ENCODE data around the gene OR13C3.
"Not testable (repeated sequence)": the region's sequence is repeated elsewhere in the genome, so short reads cannot be mapped to it uniquely, and the experiment has no call there.

OR13C3 gene

DNA sequence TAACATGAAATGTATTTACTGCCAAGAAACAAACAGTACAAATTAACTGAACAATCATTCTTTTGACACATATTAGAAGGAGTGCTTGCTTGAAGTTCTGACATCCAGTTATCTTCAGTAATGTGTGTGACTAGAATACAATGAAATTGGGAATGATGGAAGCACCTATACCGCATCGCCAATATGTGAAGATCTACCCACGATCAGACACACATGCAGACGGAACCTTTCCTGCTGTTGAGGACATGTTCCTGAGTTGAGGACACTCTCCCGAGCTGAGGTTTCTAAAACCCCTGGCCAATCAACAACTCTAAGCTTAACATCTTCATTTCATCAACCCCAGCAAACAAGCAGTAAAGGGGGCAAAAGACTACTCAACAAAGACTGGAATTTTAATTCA is at the start of gene OR13C3:
Gene OR13C3 (minus strand): TSS at position 101 of the 400 bp plus-strand sequence. CDS start 133 bp downstream, outside the sequence.
- no peak for DNase-seq (ENCODE audit: low read depth)

DNA sequence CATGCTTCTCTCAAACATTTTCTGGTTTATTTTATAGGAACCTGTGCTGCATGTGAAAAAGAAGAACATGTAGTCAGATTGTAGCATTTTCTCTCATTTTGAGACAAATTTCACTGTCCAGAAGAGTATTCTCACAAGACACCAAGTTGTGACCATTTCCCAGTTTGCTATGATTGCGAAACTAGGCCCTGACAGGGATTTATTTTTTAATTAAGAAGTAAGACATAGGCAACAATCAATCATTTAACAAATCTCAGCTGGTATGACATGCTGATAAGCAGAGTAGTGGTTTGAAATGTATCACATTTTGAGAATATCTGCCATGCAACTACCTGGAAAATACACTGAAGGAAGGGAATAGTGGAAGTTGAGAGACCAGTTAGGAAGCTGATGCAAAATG is 43.9 kb upstream of the OR13C3 start:
- DNase-seq (ENCODE audit: low read depth), result no peak

DNA sequence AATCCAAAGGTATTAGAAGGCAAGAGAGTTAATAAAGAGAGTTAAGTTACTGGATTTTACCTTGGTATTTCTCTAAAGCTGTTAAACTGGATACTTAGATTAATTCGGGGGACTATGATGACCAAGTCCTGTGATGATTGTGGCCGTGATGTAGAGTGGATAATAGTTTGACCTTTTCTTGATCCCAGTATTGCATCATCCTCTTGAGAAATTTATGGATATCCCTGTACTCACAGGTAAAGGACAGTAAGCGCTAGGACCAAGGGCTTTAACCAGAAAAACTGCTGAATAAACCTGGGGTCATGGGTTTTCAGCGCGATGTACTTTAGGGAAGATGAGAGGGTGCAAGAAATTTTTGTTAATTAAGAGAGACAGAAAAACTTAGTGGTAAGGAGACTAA is 40.6 kb upstream of the OR13C3 start:
- DNase-seq (ENCODE audit: low read depth), result no peak

DNA sequence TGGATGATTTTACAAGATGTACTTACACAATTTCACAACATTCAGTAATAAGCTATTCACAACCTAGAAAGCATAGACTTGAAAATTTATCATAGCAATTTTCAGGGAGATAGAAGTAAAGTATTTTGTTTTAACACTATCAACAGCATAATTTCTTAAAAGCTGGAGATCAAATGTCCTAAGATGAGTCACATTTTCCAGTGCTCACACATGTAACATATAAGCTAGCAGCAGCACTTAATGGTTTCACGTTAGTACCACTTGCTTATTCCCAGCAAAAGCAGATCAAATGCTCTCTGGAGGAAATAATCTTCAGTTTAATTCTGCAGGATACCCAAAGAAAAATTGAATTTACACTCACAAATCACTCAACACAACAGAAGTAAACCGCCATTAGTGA is 38.8 kb upstream of the OR13C3 start:
- DNase-seq (ENCODE audit: low read depth), result no peak

DNA sequence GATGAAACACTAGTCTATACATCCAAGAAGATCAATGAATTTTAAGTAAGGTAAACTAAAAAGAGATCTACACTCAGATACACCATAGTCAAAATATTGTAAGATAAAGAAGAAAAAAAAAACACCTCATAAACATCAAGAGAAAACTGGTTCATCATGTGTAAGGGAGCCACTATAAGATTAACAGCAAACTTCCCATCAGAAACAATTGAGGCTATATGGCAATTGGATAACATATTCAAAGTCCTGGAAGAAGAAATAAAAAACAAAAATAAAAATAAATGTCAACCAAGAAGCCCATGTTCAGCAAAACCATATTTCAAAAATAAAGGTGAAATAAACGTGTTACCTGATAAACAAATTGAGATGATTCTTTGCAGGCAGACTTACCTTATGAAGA is 36.0 kb upstream of the OR13C3 start:
- DNase-seq (ENCODE audit: low read depth), result no peak

DNA sequence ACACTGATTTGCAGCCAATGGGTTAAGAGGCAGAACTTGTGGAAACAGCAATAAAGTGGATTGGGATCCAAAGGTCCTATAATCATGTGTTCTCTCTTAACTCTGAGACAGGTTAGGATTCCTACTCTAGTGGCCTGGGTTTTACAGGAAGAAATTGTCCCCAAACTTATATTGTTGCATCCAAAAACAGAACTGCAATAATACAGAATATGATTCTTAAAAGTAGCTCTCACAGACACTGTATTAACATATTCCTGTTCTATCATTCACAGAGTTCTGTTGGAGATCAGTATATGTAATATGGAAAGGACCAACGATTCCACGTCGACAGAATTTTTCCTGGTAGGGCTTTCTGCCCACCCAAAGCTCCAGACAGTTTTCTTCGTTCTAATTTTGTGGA is 32.2 kb upstream of the OR13C3 start, which contains the start of gene OR13C8:
Gene OR13C8 (plus strand): TSS at position 301 of the 400 bp plus-strand sequence. CDS start 0 bp downstream, at position 301.
- no peak for DNase-seq (ENCODE audit: low read depth)

DNA sequence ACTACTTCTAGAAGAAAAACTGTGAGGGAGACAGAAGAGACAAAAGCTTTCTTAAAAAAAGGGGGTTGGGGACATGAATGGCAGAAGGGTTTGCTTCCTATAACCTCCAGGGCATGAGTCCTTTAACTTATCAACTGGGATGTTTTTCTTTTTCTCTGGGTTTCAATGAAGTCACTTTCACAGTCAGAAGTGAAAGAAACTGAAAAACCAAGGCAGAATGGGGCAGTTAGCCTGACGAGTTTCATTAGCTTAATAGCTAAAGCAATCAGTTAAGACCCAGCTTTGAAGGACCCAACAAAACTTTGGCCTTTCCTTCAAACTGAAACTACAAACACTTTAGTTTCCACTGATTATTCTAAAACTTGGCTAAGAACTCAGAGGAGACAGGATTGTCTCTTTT is 27.7 kb upstream of the OR13C3 start:
- no peak for DNase-seq (ENCODE audit: low read depth)

DNA sequence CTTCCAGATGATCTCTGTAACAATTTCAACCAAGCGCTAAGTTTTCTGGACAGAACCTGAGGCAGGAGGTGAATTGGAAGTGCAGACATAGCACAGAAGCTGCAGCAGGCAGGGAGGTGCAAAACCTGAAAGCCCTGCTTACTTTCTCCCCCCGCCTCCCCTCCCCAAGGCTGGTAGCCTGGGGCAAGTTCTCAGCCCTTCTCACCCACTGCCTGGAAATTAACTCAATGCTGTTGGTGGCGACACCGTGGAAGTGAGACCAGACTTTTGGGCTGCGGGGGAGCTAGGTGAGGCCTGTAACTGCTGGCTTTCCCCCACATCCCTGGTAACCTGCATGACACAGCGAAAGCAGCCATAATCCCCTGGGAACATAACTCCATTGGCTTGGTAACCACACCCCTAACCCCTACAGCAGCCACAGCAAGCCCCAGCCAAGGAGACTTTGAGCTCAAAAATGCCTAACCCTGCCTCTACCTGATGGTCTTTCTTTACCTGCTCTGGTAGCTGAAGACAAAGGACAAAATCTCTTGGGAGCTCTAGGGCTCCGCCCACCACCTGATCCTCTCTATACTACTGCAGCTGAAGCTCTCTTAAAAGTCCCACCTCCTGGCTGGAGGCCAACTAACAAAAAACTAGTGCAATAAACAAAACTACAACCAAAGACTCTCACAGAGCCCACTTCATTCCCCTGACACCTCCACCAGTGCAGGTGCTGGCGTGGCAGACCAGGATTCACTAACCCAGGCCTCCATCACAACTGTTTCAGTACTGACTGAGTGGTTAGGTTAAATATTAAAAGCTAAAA is 20.4 kb upstream of the OR13C3 start:
- no peak for DNase-seq (ENCODE audit: low read depth)

DNA sequence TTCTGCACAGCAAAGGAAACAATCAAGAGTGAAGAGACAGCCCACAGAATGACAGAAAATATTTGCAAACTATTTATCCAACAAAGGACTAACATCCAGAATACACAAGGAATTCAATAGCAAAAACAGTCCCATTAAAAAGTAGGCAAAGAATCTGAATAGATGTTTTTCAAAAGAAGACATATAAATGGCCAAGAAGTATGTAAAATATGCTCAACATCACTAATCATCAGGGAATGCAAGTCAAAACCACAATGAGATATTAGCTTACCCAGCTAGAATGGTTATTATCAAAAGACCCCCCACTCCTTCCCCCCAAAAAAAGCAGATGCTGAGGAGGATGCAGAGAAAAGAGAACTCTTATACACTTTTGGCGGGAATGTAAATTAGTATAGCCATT is 18.9 kb upstream of the OR13C3 start:
- no peak for DNase-seq (ENCODE audit: low read depth)

DNA sequence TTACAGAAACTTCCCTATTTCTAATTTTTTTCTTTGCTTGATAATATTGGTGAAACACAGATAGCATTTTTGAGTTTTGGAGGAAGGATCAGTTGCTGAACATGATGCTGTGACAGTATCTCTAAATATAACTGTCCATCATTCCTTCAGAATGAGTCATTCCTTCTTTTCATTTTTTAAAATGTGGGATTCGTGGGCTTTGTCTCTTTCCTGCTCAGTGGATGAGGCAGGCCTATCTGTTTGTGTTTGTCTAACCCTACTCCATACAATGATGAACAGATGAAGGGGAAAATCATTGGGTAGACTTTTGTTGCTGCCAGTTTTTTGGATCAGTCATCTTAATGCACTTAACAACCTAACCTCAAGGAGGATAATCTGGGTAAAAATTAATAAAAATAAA is 16.6 kb upstream of the OR13C3 start:
- no peak for DNase-seq (ENCODE audit: low read depth)

DNA sequence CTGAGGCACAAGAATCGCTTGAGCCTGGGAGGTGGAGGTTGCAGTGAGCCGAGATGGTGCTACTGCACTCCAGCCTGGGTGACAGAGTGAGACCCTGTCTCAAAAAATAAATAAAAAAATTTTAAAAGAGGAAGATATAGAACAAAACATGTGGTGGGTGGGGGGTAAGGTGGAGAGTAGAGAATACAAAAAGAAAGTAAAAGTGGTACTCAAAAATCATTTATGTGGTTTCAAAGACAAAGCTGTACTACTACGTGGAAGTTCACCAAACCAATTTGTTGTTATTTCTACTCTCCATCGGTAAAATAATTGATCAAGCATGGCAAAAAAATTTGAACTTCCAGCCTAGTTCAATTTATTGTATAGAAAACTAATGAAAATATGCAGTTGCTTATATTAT is 8.0 kb upstream of the OR13C3 start:
- no peak for DNase-seq (ENCODE audit: low read depth)

DNA sequence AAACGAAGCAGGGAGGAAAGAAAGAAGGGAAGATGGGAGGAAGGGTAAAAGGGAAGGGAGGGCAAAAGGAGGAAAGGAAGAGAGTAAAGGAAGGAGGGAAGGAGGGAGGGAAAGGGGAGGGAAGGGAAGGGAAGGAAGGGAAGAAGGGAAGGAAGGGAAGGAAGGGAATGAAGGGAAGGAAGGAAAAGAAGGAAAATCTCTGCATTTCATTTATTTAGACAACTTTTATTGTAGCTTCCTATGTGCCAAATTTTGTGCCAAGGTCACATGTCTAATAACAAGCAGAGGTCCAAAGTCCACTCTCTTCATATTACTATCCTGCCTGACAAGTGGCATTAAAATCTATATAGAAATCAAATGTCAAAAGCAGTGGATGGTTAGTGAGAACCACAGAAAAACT is 2.6 kb upstream of the OR13C3 start:
- DNase-seq (ENCODE audit: low read depth), result no peak

DNA sequence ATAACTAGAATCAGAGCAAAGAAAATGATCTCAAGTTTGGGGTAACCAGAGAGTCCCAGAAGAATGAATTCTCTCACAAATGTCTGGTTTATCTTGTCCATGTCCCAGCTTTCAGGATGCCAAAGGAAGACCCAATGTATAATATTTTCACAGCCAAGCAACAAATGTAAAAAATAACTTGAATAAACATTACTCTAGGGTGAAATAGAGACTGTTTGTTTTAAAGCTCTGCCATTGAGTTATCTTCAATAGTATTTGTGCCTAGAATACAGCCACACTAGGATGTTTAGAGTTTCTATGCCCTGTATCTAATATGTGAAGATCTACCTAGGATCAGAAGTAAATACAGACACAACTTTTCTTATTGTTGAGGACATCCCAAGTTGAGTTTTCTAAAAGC is 9.5 kb downstream of the OR13C3 start, which contains the start of gene OR13C4:
Gene OR13C4 (minus strand): TSS at position 101 of the 400 bp plus-strand sequence. CDS start 0 bp downstream, at position 101.
- DNase-seq (ENCODE audit: low read depth), result no peak

DNA sequence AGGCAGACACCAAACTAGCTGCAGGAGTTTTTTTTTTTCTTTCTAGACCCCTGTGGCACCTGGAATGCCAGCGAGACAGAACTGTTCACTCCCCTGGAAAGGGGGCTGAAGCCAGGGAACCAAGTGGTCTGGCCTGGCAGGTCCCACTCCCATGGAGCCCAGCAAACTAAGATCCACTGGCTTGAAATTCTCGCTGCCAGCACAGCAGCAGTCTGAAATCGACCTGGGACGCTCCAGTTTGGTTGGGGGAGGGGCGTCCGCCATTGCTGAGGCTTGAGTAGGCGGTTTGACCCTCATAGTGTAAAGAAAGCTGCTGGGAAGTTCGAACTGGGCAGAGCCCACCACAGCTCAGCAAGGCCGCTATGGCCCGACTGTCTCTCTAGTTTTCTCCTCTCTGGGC is 16.4 kb downstream of the OR13C3 start:
- DNase-seq (ENCODE audit: low read depth), result not testable (repeated sequence)

DNA sequence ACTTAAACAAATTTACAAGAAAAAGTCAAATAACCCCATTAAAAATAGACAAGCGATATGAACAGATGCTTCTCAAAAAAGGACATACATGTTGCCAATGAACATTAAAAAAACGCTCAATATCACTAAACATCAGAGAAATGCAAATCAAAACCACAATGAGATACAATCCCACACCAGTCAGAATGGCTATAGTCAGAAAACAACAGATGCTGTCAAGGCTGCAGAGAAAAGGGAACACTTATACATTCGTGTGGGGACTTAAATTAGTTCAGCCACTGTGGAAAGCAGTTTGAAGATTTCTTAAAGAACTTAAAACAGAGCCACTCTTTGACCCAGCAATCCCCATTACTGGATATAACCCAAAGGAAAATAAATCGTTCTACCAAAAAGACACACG is 21.8 kb downstream of the OR13C3 start:
- no peak for DNase-seq (ENCODE audit: low read depth)

DNA sequence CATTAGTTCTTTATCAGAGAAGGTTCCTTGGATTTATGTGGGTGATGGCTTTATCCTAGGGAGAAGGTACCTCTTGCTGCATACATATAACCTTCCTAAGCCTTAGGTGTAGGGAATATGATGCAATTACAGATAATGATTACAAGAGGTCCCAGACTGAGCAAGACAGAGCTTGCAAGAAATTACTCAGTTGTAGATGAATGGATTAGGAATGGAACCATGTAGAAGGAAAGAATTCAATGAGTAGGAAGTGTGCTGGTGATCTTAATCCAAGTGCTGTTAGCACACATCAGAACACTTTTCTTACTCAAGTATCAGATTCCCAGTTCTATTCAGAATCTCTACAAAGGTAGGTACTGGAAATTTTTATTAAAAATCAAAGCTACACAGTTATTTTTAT is 30.1 kb downstream of the OR13C3 start:
- DNase-seq (ENCODE audit: low read depth), result no peak

DNA sequence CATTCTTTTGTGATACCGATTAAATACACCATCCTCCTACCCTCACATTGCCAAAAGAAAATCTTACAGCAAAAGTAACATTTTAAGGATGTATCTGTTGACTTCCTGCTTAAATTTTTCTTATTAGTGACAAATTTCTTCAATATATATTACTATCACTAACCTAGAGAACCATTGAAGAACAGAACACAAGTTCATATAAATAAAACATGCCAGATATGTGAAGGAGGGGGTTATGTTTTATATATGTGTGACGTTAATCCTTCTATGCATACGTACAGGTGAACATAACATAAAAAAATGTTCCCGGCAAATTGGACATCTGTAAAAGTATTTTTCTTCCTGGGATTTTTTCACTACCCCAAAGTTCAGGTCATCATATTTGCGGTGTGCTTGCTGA is 32.7 kb downstream of the OR13C3 start, which contains the start of gene OR13F1:
Gene OR13F1 (plus strand): TSS at position 301 of the 400 bp plus-strand sequence. CDS start 0 bp downstream, at position 301.
- DNase-seq (ENCODE audit: low read depth), result no peak

DNA sequence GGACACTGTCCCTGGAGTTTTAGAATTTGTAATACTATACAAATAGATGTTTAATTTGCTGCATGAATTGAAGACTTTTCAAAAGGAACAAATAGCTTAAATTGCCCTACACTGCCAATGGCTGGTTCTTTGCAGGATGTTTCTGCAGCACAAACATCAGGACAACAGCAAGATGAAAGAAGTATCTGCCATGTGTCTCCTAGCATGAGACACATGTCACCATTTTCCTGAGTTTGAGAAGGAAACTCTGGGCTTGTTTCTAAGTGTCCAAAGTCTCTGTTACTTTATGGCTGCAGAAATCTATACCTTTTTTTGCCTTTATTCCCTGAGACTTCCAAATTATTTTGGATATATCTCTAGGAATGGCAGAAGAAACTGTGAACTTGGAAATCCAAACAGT is 33.2 kb downstream of the OR13C3 start:
- no peak for DNase-seq (ENCODE audit: low read depth)

DNA sequence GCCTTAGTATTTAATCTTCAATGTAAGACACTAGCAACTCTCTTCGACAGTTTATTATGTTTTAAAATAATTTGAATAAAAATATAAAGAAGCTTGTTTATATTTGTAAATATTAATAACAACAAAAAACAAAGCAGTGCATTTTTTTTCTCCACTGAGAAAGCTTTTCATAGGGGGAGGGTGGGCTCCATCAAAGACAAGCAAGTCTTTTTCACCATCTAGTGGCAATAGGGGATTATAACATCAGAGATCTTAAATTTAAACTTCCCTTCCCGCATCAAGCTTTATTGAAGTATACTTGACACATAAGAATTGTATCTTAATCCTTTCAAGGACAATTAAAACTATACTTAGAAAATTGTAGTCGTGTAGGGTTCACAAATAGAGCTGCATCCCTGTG is 41.8 kb downstream of the OR13C3 start:
- DNase-seq (ENCODE audit: low read depth), result no peak

Data from stimulated activated CD4-positive, alpha-beta T cell treated with anti-CD3 and anti-CD28 coated beads, Interleukin-2, amount 100 ng/mL, for 4 hours (primary cell).